GM18511 (cell line): Measurements from ENCODE around the gene CDIPT.
A peak's percentile ranks its signal among the peaks of the same experiment; 100 is the strongest.

Experiments
- ATAC-seq: cut with Tn5 transposase; IDR thresholded peaks from one replicate; pipeline ENCODE4 v1.9.1; 2021; ENCODE audit warnings: mild to moderate bottlenecking, moderate library complexity; ENCODE audit not compliant: unreplicated experiment

The CDIPT gene

GRCh38 chr16:29831490-29831889, 31.5 kb downstream of the CDIPT start:
- ATAC-seq = no peak

GRCh38 chr16:29830774-29831173, 32.3 kb downstream of the CDIPT start:
- ATAC-seq = no peak

GRCh38 chr16:29826342-29826695, 36.7 kb downstream of the CDIPT start:
- no peak for ATAC-seq

GRCh38 chr16:29825145-29826044, 37.6 kb downstream of the CDIPT start:
- no peak for ATAC-seq

- ATAC-seq = no peak
Observed at GRCh38 chr16:29824589-29825144, 38.4 kb downstream of the CDIPT start.

GRCh38 chr16:29821643-29822115, 41.3 kb downstream of the CDIPT start:
- no peak for ATAC-seq

- peak; percentile 59 for ATAC-seq
Observed at GRCh38 chr16:29820730-29821642, 42.0 kb downstream of the CDIPT start.

GRCh38 chr16:29820271-29820701, 42.7 kb downstream of the CDIPT start, which contains the start of gene MVP:
Gene MVP (plus strand): TSS chr16:29820462. CDS start chr16:29830550, 10,088 bp downstream.
- ATAC-seq = no peak

GRCh38 chr16:29819506-29819905, 43.5 kb downstream of the CDIPT start:
- ATAC-seq = no peak

- ATAC-seq = no peak
Observed at GRCh38 chr16:29818082-29818481, 44.9 kb downstream of the CDIPT start.

- ATAC-seq = peak; percentile 16
Observed at GRCh38 chr16:29816694-29817441, 46.2 kb downstream of the CDIPT start.

- peak; percentile 60 for ATAC-seq
Observed at GRCh38 chr16:29815793-29816693, 47.0 kb downstream of the CDIPT start, which contains the start of gene PAGR1. Gene PAGR1 (plus strand): TSS chr16:29816152. CDS start chr16:29816526, 374 bp downstream.

- ATAC-seq = no peak
Observed at GRCh38 chr16:29815032-29815721, 47.8 kb downstream of the CDIPT start.

- ATAC-seq = no peak
Observed at GRCh38 chr16:29814592-29814991, 48.4 kb downstream of the CDIPT start.

GRCh38 chr16:29813644-29814562, 49.1 kb downstream of the CDIPT start:
- no peak for ATAC-seq

GRCh38 chr16:29812754-29813643, 50.0 kb downstream of the CDIPT start:
- ATAC-seq = no peak
